ENCODE data around the gene CADM1.

- no peak for TF ChIP-seq RELA (IDR thresholded peaks at IDR 0.05; ENCODE audit: borderline replicate concordance, partially characterized antibody)
- TF ChIP-seq MAX (IDR thresholded peaks at IDR 0.05; ENCODE audit: low read depth, low read length), result no peak
- TF ChIP-seq MXI1 (IDR thresholded peaks at IDR 0.05; ENCODE audit: low read depth, low read length), result no peak
- TF ChIP-seq DPF2 (IDR thresholded peaks at IDR 0.05), result no peak
- no peak for TF ChIP-seq RBBP5 (conservative IDR thresholded peaks at IDR 0.05)
- TF ChIP-seq JUND (IDR thresholded peaks at IDR 0.05; ENCODE audit: low read depth, low read length), result no peak
- TF ChIP-seq CHD1 (IDR thresholded peaks at IDR 0.05; ENCODE audit: low read depth, low read length), result no peak
- no peak for TF ChIP-seq SMC3 (IDR thresholded peaks at IDR 0.05; ENCODE audit: borderline replicate concordance, low read length)
- TF ChIP-seq PKNOX1 (IDR thresholded peaks at IDR 0.05), result no peak
- no peak for TF ChIP-seq CTCF (IDR thresholded peaks at IDR 0.05 in 2 of 3, conservative IDR thresholded peaks at IDR 0.05 in 1 of 3; ENCODE audit: control insufficient read depth in 2 of 3, extremely low read depth in 1 of 3, insufficient read depth in 1 of 3, low read depth in 3 of 3, low read length in 3 of 3)
Measured at GRCh38 chr11:115267871-115268270, 236.3 kb downstream of the CADM1 start.
